Fibroblast of mammary gland (primary cell): ENCODE results near the gene COG4.
"Not testable (repeated sequence)": the region's sequence is repeated elsewhere in the genome, so short reads cannot be mapped to it uniquely, and the experiment has no call there.

Experiments
- DNase-seq: peaks from one replicate; pipeline ENCODE4 v3.0.0-alpha.2; 2010; ENCODE audit warnings: low read depth
- H3K4me3 ChIP-seq: 2 replicates; pipeline ENCODE4 v1.5.1; 2011; ENCODE audit warnings: low read depth, mild to moderate bottlenecking, low read length, moderate library complexity; ENCODE audit not compliant: control insufficient read depth
- CTCF ChIP-seq: conservative IDR thresholded peaks from 2 replicates; pipeline ENCODE4 v1.5.1; 2011; ENCODE audit warnings: low read depth, low read length, inconsistent platforms; ENCODE audit not compliant: control insufficient read depth, insufficient read depth

Gene COG4

DNA sequence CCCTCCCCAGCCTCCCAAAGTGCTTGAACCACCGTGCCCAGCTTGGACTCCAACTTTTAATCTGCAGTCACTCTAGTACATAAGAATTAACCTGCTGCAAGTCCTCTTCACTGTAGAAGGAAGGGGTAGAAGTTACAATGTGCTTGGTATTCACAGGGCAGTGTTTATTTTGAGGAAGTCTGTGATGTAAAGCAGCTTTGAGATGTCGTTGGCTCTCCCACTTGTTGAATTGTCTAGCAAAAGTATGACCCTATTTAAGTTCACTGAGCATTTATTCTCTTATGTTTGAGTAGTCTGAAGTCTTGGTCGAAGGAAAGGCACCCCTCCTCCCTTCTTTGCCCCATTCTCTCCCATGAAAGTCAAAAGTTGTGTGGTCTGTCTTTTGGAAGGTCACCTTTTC, 28.4 kb upstream of the COG4 start:
- H3K4me3 ChIP-seq, result no peak overlapping the region
- no peak for DNase-seq
- no peak for TF ChIP-seq CTCF

- no peak overlapping the region for H3K4me3 ChIP-seq
- no peak for TF ChIP-seq CTCF
- no peak for DNase-seq
Observed at GRCh38 chr16:70550082-70550481, 26.7 kb upstream of the COG4 start.

- TF ChIP-seq CTCF, result no peak
- no peak for DNase-seq
- no peak overlapping the region for H3K4me3 ChIP-seq
Observed at GRCh38 chr16:70548936-70549335, 25.6 kb upstream of the COG4 start.

GRCh38 chr16:70544548-70544947, 21.2 kb upstream of the COG4 start:
- no peak overlapping the region for H3K4me3 ChIP-seq
- no peak for DNase-seq
- TF ChIP-seq CTCF, result no peak

GRCh38 chr16:70540994-70541393, 17.6 kb upstream of the COG4 start:
- no peak overlapping the region for H3K4me3 ChIP-seq
- TF ChIP-seq CTCF, result no peak

GRCh38 chr16:70534971-70535370, 11.6 kb upstream of the COG4 start:
- H3K4me3 ChIP-seq, result no peak overlapping the region
- no peak for DNase-seq
- TF ChIP-seq CTCF, result no peak

More at GRCh38 chr16:70540994-70541393, 17.6 kb upstream of the COG4 start:
- DNase-seq, result no peak

DNA sequence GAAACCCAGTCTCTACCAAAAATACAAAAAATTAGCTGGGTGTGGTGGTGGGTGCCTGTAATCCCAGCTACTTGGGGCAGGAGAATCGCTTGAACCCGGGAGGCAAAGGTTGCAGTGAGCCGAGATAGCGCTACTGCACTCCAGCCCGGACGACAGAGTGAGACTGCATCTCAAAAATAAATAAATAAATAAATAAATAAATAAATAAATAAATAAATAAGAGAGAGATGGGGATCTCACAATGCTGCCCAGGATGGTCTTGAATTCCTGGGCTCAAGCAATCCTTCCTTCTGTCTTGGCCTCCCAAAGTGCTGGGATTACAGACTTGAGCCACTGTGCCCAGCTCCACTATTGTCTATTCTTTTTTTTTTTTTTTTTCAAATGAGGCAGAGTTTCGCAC, 6.6 kb upstream of the COG4 start:
- DNase-seq, H3K4me3 ChIP-seq: not testable (repeated sequence)
